WTC11 (cell line): ENCODE results near the gene SUPT4H1. TPM values are rescaled to one million over a fixed set of nuclear protein-coding genes. Genes with fewer than 3 reads are reported as not detected.

Source experiments
- ATAC-seq: fragments of 200-7000 bp; cut with Tn5 transposase; 2 replicates; pipeline ENCODE4 v1.10.0; 2021; ENCODE audit warnings: mild to moderate bottlenecking, moderate library complexity
- CTCF ChIA-PET: fragments of 300-600 bp; sonication (Branson Sonifier 250); formaldehyde crosslinking; loops from one replicate; lab custom pipeline; 2021; ENCODE audit warnings: antibody characterized with exemption; lab: Charles Lee
- POLR2A ChIA-PET: fragments of 350-600 bp; sonication (Branson Sonifier 250); formaldehyde crosslinking; loops from one replicate; lab custom pipeline; 2021; ENCODE audit warnings: antibody characterized with exemption; lab: Charles Lee
- DNase-seq: peaks from one replicate; pipeline ENCODE4 v3.0.0; 2021; ENCODE audit warnings: low spot score
- H3K27ac Mint-ChIP-seq: 2 replicates; pipeline ENCODE4 v1.8.0; 2021; ENCODE audit warnings: mixed read lengths
- H3K27me3 Mint-ChIP-seq: 2 replicates; pipeline ENCODE4 v1.8.0; 2021; ENCODE audit warnings: low read depth, mild to moderate bottlenecking, moderate library complexity, mixed read lengths
- H3K36me3 Mint-ChIP-seq: 2 replicates; pipeline ENCODE4 v1.8.0; 2021; ENCODE audit warnings: mixed read lengths
- H3K4me1 Mint-ChIP-seq: 2 replicates; pipeline ENCODE4 v1.8.0; 2022; ENCODE audit warnings: mixed read lengths
- H3K4me3 Mint-ChIP-seq: 2 replicates; pipeline ENCODE4 v1.8.0; 2021; ENCODE audit warnings: mild to moderate bottlenecking, moderate library complexity, mixed read lengths
- H3K9me3 Mint-ChIP-seq: 2 replicates; pipeline ENCODE4 v1.8.0; 2021; ENCODE audit warnings: mixed read lengths
- ATF1 ChIP-seq: sonication (generic); formaldehyde crosslinking; IDR thresholded peaks from 2 replicates; pipeline ENCODE4 v1.8.1; 2023; ENCODE audit warnings: mild to moderate bottlenecking, moderate library complexity, missing genetic modification reagents
- ETV6 ChIP-seq: sonication (generic); formaldehyde crosslinking; IDR thresholded peaks from 2 replicates; pipeline ENCODE4 v1.8.1; 2022; ENCODE audit warnings: mild to moderate bottlenecking, missing genetic modification reagents
- FOXK1 ChIP-seq: sonication (generic); formaldehyde crosslinking; IDR thresholded peaks from 2 replicates; pipeline ENCODE4 v1.8.0; 2022; ENCODE audit warnings: mild to moderate bottlenecking, moderate library complexity, missing genetic modification reagents
- GRHL2 ChIP-seq: fragments of 250-450 bp; sonication (Bioruptor Pico); IDR thresholded peaks from 2 replicates; pipeline ENCODE4 v1.8.0; 2022; ENCODE audit warnings: mild to moderate bottlenecking, moderate library complexity; ENCODE audit not compliant: insufficient replicate concordance, severe bottlenecking
- JUN ChIP-seq: sonication (generic); formaldehyde crosslinking; IDR thresholded peaks from 2 replicates; pipeline ENCODE4 v1.8.0; 2023; ENCODE audit warnings: mild to moderate bottlenecking, missing genetic modification reagents
- NFYB ChIP-seq: sonication (generic); formaldehyde crosslinking; conservative IDR thresholded peaks from 2 replicates; pipeline ENCODE4 v1.8.0; 2022; ENCODE audit warnings: low read depth, missing genetic modification reagents
- TCF7 ChIP-seq: sonication (generic); formaldehyde crosslinking; IDR thresholded peaks from 2 replicates; pipeline ENCODE4 v1.8.0; 2022; ENCODE audit warnings: mild to moderate bottlenecking, low read depth, missing genetic modification reagents, moderate library complexity
- TEAD1 ChIP-seq: sonication (generic); formaldehyde crosslinking; IDR thresholded peaks from 2 replicates; pipeline ENCODE4 v1.8.0; 2022; ENCODE audit warnings: mild to moderate bottlenecking, missing genetic modification reagents
- ZNF416 ChIP-seq: fragments of 250-450 bp; sonication (Bioruptor Pico); IDR thresholded peaks from 2 replicates; pipeline ENCODE4 v1.9.0; 2021; ENCODE audit warnings: mild to moderate bottlenecking, inconsistent platforms
- total RNA-seq: library from RNA; stranded (reverse); gene quantifications from 3 replicates; pipeline ENCODE4 v1.2.3, GENCODE V29; 2021
- TF ChIP-seq, protein P1 (sequence below): sonication (generic); formaldehyde crosslinking; conservative IDR thresholded peaks from 2 replicates; pipeline ENCODE4 v1.8.1; 2023; ENCODE audit warnings: mild to moderate bottlenecking, low read depth, missing genetic modification reagents, moderate library complexity
- TF ChIP-seq, protein P2 (sequence below): sonication (generic); formaldehyde crosslinking; IDR thresholded peaks from 2 replicates; pipeline ENCODE4 v1.8.1; 2023; ENCODE audit warnings: mild to moderate bottlenecking, missing genetic modification reagents, moderate library complexity
- TF ChIP-seq, protein P3 (sequence below): sonication (generic); formaldehyde crosslinking; IDR thresholded peaks from 2 replicates; pipeline ENCODE4 v1.8.0; 2022; ENCODE audit warnings: missing genetic modification reagents
- TF ChIP-seq, protein P4 (sequence below): sonication (generic); formaldehyde crosslinking; IDR thresholded peaks from 2 replicates; pipeline ENCODE4 v1.8.1; 2023; ENCODE audit warnings: mild to moderate bottlenecking, moderate library complexity, missing genetic modification reagents
- TF ChIP-seq, protein P5 (sequence below): sonication (generic); formaldehyde crosslinking; IDR thresholded peaks from 2 replicates; pipeline ENCODE4 v1.8.1; 2022; ENCODE audit warnings: mild to moderate bottlenecking, missing genetic modification reagents, moderate library complexity, borderline replicate concordance
- TF ChIP-seq, protein P6 (sequence below): sonication (generic); formaldehyde crosslinking; IDR thresholded peaks from 2 replicates; pipeline ENCODE4 v1.8.0; 2022; ENCODE audit warnings: mild to moderate bottlenecking, missing genetic modification reagents
- TF ChIP-seq, protein P7 (sequence below): fragments of 250-450 bp; sonication (Bioruptor Pico); IDR thresholded peaks from 2 replicates; pipeline ENCODE4 v2.1.2; 2022; ENCODE audit warnings: mild to moderate bottlenecking, moderate library complexity
- TF ChIP-seq, protein P8 (sequence below): fragments of 250-450 bp; sonication (Bioruptor Pico); IDR thresholded peaks from 2 replicates; pipeline ENCODE4 v1.9.0; 2021; ENCODE audit warnings: mild to moderate bottlenecking

SUPT4H1 gene
- total RNA-seq, 1 experiment from 2014 or later: 85.5 TPM

DNA sequence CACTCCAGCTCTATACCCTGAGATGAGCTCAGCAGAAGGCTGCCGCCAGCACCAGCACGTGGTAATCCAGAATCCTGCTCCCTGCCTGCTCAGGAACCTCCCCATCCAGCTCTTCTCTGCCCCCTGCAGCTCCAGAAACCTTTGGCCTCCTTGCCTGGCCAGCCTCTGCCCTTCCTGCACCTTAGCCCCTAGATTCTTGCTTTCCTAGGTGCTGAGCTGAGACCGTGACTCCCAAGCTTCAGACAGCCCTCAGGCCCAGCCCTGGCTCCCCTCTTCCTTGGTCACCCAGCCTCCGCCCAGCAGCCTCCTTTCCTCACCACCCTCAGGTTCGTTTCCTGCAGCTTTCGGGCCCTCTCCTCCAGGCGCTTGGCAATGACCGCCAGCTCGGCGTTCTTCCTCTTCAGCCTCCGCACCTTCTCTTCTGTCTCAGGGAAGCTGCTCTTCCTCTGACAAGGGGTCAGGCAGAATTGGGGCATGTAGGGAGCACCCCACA is 26.0 kb downstream of the SUPT4H1 start (continued):
- TF ChIP-seq, protein P1, sequence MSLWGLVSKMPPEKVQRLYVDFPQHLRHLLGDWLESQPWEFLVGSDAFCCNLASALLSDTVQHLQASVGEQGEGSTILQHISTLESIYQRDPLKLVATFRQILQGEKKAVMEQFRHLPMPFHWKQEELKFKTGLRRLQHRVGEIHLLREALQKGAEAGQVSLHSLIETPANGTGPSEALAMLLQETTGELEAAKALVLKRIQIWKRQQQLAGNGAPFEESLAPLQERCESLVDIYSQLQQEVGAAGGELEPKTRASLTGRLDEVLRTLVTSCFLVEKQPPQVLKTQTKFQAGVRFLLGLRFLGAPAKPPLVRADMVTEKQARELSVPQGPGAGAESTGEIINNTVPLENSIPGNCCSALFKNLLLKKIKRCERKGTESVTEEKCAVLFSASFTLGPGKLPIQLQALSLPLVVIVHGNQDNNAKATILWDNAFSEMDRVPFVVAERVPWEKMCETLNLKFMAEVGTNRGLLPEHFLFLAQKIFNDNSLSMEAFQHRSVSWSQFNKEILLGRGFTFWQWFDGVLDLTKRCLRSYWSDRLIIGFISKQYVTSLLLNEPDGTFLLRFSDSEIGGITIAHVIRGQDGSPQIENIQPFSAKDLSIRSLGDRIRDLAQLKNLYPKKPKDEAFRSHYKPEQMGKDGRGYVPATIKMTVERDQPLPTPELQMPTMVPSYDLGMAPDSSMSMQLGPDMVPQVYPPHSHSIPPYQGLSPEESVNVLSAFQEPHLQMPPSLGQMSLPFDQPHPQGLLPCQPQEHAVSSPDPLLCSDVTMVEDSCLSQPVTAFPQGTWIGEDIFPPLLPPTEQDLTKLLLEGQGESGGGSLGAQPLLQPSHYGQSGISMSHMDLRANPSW (CRISPR knock-in tag): no peak
- TF ChIP-seq, protein P2, sequence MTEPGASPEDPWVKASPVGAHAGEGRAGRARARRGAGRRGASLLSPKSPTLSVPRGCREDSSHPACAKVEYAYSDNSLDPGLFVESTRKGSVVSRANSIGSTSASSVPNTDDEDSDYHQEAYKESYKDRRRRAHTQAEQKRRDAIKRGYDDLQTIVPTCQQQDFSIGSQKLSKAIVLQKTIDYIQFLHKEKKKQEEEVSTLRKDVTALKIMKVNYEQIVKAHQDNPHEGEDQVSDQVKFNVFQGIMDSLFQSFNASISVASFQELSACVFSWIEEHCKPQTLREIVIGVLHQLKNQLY (CRISPR knock-in tag): no peak
- TF ChIP-seq FOXK1 (no peak), ATF1 (CRISPR knock-in tag) (no peak)

DNA sequence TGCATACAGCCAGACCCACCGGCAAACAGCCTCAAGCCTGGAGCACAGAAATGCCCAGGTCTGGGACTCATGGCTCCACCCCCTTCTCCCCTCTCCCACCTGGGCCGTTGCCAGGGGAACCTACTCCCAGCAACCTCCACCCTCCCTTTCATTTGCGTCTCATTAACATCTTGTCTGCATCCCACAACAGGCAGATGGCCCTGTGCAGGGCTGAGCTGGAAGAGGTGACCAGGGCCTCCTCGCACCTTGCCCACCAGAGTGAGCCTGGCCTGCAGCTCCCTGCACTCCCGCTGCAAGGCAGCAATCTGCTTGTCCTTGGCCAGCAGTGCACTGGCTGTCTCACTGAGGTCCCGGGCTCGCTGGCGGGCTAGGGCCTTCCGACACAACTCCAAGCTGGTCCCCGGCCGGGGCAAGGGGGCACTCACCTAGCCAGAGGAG is 26.7 kb downstream of the SUPT4H1 start:
- Mint-ChIP-seq H3K36me3 (0 out of 2 replicates have a peak, but pooled peaks cover 3% of the 10 kb centered on the region), H3K27ac (no peak overlapping the region), H3K4me1 (peaks cover 44% of the 10 kb centered on the region)
- peak; percentile 78 for DNase-seq
- TF ChIP-seq ETV6 (CRISPR knock-in tag) (peak; percentile 13; the same call in 1 of the 2 replicates), TEAD1 (CRISPR knock-in tag) (0 out of 2 replicates have a peak, but pooled peaks have one; percentile 8), TCF7 (CRISPR knock-in tag) (no peak)
- TF ChIP-seq, all 79 proteins: peak for 2
- Mint-ChIP-seq H3K9me3 (no peaks in the 10 kb centered on the region), H3K27me3 (peaks cover 43% of the 10 kb centered on the region), H3K4me3 (peak overlapping the region; percentile 77)
- CTCF ChIA-PET: interaction anchor here (1.1 to 4.1 kb wide), 9 partner anchors 8 to 92 kb away, joined by 3 to 36 read pairs (median 9); partner anchors contain the start of genes RNF43 and SUPT4H1
- peak; percentile 65 for ATAC-seq
- POLR2A ChIA-PET: interaction anchor here (0.7 to 3.2 kb wide), 5 partner anchors 11 to 92 kb away, joined by 3 to 9 read pairs (median 5); partner anchors contain the start of genes RNF43 and SUPT4H1

DNA sequence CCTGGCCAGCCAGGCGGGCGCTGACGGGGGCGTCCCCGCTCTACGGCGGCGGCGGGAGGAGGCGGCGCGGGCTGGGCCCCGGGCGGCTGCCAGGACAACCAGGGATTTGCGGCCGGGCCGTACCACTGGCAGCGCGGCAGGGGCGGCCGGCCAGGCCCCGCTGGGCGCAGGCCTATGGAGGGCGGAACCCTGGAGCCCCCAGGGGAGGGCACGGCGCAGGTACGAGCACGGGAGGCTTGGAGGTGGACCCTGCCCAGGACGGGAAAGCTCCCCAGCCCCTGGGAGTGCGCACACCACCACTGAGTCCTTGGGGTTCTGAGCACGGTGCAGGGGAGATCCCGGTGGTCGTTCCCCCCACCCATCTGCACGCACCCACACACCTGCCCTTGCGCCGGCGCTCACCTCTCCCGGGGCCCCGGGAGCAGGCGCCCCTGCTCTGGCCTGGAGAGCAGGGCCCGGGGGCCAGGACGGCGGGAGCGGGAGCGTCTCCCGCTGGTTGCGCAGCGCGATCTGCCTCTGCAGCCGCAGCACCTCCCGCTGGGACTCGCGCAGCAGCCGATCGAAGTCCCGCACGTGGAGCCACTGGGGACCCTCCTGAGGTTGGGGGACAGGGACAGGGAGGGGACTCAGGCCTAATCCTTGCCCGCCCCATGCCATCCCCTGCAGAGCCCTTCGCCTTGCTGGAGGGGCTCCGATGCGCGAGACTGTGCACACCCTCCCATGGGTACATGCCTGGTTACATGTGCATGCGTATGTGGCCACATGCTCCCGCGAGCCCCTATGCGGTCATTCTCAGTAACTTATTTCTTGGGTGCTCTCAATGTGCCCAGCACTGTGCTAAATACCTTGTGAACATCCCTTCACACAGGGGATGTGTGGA is 27.4 kb downstream of the SUPT4H1 start:
- peaks cover 48% of the 10 kb centered on the region for H3K27me3 Mint-ChIP-seq
- peaks cover 39% of the 10 kb centered on the region for H3K4me1 Mint-ChIP-seq
- peak; percentile 61 for DNase-seq
- peak; percentile 42 for ATAC-seq
- no peak overlapping the region for H3K27ac Mint-ChIP-seq
- H3K4me3 Mint-ChIP-seq: peak overlapping the region; percentile 77
- ChIA-PET POLR2A (interaction anchor here (0.7 to 3.2 kb wide), 5 partner anchors 12 to 93 kb away, joined by 5 to 9 read pairs (median 7); partner anchors contain the start of genes RNF43 and SUPT4H1), CTCF (interaction anchor here (1.0 to 4.1 kb wide), 10 partner anchors 7 to 93 kb away, joined by 3 to 36 read pairs (median 13); partner anchors contain the start of genes RNF43 and SUPT4H1)
- H3K36me3 Mint-ChIP-seq: 0 out of 2 replicates have a peak, but pooled peaks cover 3% of the 10 kb centered on the region
- H3K9me3 Mint-ChIP-seq: no peaks in the 10 kb centered on the region
- TF ChIP-seq GRHL2 (CRISPR knock-in tag): no peak
- TF ChIP-seq, protein P3, sequence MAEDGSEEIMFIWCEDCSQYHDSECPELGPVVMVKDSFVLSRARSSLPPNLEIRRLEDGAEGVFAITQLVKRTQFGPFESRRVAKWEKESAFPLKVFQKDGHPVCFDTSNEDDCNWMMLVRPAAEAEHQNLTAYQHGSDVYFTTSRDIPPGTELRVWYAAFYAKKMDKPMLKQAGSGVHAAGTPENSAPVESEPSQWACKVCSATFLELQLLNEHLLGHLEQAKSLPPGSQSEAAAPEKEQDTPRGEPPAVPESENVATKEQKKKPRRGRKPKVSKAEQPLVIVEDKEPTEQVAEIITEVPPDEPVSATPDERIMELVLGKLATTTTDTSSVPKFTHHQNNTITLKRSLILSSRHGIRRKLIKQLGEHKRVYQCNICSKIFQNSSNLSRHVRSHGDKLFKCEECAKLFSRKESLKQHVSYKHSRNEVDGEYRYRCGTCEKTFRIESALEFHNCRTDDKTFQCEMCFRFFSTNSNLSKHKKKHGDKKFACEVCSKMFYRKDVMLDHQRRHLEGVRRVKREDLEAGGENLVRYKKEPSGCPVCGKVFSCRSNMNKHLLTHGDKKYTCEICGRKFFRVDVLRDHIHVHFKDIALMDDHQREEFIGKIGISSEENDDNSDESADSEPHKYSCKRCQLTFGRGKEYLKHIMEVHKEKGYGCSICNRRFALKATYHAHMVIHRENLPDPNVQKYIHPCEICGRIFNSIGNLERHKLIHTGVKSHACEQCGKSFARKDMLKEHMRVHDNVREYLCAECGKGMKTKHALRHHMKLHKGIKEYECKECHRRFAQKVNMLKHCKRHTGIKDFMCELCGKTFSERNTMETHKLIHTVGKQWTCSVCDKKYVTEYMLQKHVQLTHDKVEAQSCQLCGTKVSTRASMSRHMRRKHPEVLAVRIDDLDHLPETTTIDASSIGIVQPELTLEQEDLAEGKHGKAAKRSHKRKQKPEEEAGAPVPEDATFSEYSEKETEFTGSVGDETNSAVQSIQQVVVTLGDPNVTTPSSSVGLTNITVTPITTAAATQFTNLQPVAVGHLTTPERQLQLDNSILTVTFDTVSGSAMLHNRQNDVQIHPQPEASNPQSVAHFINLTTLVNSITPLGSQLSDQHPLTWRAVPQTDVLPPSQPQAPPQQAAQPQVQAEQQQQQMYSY (CRISPR knock-in tag): no peak
- no peak for TF ChIP-seq NFYB (CRISPR knock-in tag)
- TF ChIP-seq JUN (CRISPR knock-in tag): no peak
- TF ChIP-seq ETV6 (CRISPR knock-in tag): peak; percentile 84; the same call in 1 of the 2 replicates
- TF ChIP-seq, protein P4, sequence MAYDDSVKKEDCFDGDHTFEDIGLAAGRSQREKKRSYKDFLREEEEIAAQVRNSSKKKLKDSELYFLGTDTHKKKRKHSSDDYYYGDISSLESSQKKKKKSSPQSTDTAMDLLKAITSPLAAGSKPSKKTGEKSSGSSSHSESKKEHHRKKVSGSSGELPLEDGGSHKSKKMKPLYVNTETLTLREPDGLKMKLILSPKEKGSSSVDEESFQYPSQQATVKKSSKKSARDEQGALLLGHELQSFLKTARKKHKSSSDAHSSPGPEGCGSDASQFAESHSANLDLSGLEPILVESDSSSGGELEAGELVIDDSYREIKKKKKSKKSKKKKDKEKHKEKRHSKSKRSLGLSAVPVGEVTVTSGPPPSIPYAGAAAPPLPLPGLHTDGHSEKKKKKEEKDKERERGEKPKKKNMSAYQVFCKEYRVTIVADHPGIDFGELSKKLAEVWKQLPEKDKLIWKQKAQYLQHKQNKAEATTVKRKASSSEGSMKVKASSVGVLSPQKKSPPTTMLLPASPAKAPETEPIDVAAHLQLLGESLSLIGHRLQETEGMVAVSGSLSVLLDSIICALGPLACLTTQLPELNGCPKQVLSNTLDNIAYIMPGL (CRISPR knock-in tag): 0 out of 2 replicates have a peak, but pooled peaks have one; percentile 21
- TF ChIP-seq, protein P5, sequence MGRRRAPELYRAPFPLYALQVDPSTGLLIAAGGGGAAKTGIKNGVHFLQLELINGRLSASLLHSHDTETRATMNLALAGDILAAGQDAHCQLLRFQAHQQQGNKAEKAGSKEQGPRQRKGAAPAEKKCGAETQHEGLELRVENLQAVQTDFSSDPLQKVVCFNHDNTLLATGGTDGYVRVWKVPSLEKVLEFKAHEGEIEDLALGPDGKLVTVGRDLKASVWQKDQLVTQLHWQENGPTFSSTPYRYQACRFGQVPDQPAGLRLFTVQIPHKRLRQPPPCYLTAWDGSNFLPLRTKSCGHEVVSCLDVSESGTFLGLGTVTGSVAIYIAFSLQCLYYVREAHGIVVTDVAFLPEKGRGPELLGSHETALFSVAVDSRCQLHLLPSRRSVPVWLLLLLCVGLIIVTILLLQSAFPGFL (CRISPR knock-in tag): no peak
- TF ChIP-seq, protein P6, sequence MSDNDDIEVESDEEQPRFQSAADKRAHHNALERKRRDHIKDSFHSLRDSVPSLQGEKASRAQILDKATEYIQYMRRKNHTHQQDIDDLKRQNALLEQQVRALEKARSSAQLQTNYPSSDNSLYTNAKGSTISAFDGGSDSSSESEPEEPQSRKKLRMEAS (CRISPR knock-in tag): peak; percentile 91
- TF ChIP-seq, protein P7, sequence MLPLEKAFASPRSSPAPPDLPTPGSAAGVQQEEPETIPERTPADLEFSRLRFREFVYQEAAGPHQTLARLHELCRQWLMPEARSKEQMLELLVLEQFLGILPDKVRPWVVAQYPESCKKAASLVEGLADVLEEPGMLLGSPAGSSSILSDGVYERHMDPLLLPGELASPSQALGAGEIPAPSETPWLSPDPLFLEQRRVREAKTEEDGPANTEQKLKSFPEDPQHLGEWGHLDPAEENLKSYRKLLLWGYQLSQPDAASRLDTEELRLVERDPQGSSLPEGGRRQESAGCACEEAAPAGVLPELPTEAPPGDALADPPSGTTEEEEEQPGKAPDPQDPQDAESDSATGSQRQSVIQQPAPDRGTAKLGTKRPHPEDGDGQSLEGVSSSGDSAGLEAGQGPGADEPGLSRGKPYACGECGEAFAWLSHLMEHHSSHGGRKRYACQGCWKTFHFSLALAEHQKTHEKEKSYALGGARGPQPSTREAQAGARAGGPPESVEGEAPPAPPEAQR: no peak
- TF ChIP-seq, protein P8, sequence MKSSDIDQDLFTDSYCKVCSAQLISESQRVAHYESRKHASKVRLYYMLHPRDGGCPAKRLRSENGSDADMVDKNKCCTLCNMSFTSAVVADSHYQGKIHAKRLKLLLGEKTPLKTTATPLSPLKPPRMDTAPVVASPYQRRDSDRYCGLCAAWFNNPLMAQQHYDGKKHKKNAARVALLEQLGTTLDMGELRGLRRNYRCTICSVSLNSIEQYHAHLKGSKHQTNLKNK (CRISPR knock-in tag): no peak
- no peak for TF ChIP-seq ZNF416 (CRISPR knock-in tag)
